Glutamatergic neuron (in vitro differentiated cells): ENCODE results near the gene DLAT. TPM values are rescaled to one million over a fixed set of nuclear protein-coding genes. Genes with fewer than 3 reads are reported as not detected.

Experiments
- DNase-seq: peaks from one replicate; pipeline ENCODE4 v3.0.0; 2022
- H3K27ac Mint-ChIP-seq: one replicate; pipeline ENCODE4 v1.8.0; 2020; ENCODE audit warnings: mild to moderate bottlenecking, mixed read lengths, inconsistent platforms; ENCODE audit not compliant: unreplicated experiment
- H3K27me3 Mint-ChIP-seq: one replicate; pipeline ENCODE4 v1.8.0; 2020; ENCODE audit warnings: mild to moderate bottlenecking, moderate library complexity, mixed read lengths, inconsistent platforms; ENCODE audit not compliant: unreplicated experiment
- H3K36me3 Mint-ChIP-seq: one replicate; pipeline ENCODE4 v1.8.0; 2020; ENCODE audit warnings: mild to moderate bottlenecking, mixed read lengths, inconsistent platforms; ENCODE audit not compliant: unreplicated experiment
- H3K4me1 Mint-ChIP-seq: one replicate; pipeline ENCODE4 v1.8.0; 2020; ENCODE audit warnings: mild to moderate bottlenecking, low read depth, mixed read lengths, inconsistent platforms; ENCODE audit not compliant: unreplicated experiment
- H3K4me3 Mint-ChIP-seq: one replicate; pipeline ENCODE4 v1.8.0; 2020; ENCODE audit warnings: mild to moderate bottlenecking, mixed read lengths, inconsistent platforms; ENCODE audit not compliant: unreplicated experiment
- H3K9me3 Mint-ChIP-seq: one replicate; pipeline ENCODE4 v1.8.0; 2020; ENCODE audit warnings: mild to moderate bottlenecking, moderate library complexity, mixed read lengths, inconsistent platforms; ENCODE audit not compliant: unreplicated experiment
- total RNA-seq: library from RNA; stranded (reverse); fragmentation: NEBNext Ultra II Directional; extraction: Animal tissue kit (Norgen Biotek cat#: 25700); gene quantifications from one replicate; pipeline ENCODE4 v1.2.1, GENCODE V29; 2021; ENCODE audit not compliant: unreplicated experiment
- TF ChIP-seq, protein P1 (sequence below): fragments of 200-600 bp; sonication (generic); IDR thresholded peaks from one replicate; pipeline ENCODE4 v1.5.0; 2021; ENCODE audit not compliant: partially characterized antibody, unreplicated experiment

Gene DLAT
- total RNA-seq, 1 donor from 2014 or later, result 55.0 TPM

DNA sequence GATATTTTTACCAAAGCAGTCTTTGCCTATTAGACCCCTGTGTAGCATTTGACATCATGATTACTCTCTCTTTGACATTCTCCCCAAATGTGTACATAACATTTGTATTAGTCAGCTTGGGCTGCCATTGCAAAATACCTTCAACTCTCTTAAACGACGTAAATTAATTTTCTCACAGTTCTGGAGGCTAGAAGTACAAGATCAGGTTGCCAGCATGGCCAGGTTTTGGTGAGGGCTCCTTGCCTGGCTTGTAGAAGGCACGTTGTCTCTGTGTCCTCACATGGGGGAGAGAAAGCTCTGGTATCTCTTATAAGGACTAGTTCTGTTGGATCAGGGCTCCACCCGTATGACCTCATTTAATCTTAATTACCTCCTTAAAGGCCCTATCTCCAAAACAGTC lies 12.3 kb upstream of the DLAT start:
- peaks cover 16% of the 10 kb centered on the region for H3K36me3 Mint-ChIP-seq
- H3K4me1 Mint-ChIP-seq, result peaks cover 10% of the 10 kb centered on the region
- H3K4me3 Mint-ChIP-seq, result no peak overlapping the region
- peaks cover 2% of the 10 kb centered on the region for H3K27me3 Mint-ChIP-seq
- no peak overlapping the region for H3K27ac Mint-ChIP-seq
- TF ChIP-seq, protein P1, sequence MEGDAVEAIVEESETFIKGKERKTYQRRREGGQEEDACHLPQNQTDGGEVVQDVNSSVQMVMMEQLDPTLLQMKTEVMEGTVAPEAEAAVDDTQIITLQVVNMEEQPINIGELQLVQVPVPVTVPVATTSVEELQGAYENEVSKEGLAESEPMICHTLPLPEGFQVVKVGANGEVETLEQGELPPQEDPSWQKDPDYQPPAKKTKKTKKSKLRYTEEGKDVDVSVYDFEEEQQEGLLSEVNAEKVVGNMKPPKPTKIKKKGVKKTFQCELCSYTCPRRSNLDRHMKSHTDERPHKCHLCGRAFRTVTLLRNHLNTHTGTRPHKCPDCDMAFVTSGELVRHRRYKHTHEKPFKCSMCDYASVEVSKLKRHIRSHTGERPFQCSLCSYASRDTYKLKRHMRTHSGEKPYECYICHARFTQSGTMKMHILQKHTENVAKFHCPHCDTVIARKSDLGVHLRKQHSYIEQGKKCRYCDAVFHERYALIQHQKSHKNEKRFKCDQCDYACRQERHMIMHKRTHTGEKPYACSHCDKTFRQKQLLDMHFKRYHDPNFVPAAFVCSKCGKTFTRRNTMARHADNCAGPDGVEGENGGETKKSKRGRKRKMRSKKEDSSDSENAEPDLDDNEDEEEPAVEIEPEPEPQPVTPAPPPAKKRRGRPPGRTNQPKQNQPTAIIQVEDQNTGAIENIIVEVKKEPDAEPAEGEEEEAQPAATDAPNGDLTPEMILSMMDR, result no peak
- no peak for DNase-seq
- peaks cover 6% of the 10 kb centered on the region for H3K9me3 Mint-ChIP-seq

DNA sequence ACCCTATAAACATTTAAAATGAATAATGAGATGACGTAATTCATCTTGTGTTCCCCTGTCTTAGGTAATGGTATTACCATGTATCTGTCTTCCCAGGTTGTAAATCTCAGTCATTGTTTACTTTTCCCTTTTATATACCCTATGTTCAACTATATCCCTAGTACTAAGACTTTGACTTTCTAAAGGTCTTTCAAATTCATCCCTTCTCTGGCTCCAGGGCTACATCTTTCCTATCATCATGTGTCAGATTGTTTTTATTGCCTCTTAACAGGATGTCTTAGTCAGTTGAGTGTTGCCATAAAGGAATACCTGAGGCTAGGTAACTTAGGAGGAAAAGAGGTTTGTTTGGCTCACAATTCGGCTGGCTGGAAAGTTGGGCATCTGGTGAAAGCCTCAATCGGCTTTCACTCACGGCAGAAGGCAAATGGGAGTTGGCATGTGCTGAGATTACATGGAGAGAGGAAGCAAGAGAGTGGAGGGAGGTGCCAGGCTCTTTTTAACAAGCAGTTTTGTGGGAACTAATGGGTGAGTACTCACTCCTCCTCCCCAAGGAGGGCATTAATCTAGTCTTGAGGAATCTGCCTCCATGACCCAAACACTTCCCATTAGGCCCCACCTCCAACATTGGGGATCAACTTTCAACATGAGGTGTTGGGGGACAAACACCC lies 11.6 kb upstream of the DLAT start:
- peaks cover 3% of the 10 kb centered on the region for H3K9me3 Mint-ChIP-seq
- H3K27me3 Mint-ChIP-seq, result no peaks in the 10 kb centered on the region
- H3K4me1 Mint-ChIP-seq, result peaks cover 10% of the 10 kb centered on the region
- no peak for DNase-seq
- H3K27ac Mint-ChIP-seq, result no peak overlapping the region
- TF ChIP-seq, protein P1, result no peak
- no peak overlapping the region for H3K4me3 Mint-ChIP-seq
- H3K36me3 Mint-ChIP-seq, result peaks cover 11% of the 10 kb centered on the region

DNA sequence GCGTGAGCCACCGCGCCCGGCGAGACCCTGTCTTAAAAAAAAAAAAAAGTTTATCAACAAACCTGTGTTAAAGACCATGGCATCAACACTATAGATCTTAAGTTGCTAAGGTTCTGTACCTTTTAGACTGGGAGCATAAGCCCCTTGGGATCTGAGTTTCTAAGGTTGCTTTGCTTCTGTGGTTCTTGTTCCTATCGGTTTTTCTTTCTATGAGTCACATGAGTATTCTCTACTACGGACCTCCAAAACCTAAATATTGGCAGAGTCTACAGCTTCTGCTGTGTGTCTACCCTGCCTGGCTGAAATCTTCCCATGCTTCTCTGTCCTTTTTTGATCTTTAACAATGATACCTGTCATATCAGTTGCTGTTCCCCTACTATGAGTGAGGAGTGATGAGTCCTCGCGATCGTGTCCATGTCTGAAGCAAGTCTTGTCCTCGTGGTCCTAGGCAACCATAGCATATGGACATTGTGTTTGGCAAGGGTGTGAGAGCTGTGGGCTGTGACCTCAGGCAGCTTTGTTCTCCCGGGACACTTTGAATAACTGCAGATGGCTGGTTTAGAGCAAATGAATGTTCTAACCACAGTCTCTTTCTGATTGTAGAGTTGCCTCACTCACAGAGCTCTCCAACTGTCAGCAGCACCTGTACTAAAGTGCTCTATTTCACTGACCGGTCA lies 9.0 kb upstream of the DLAT start:
- peak overlapping the region; percentile 82 for H3K27ac Mint-ChIP-seq
- H3K9me3 Mint-ChIP-seq, result no peaks in the 10 kb centered on the region

DNA sequence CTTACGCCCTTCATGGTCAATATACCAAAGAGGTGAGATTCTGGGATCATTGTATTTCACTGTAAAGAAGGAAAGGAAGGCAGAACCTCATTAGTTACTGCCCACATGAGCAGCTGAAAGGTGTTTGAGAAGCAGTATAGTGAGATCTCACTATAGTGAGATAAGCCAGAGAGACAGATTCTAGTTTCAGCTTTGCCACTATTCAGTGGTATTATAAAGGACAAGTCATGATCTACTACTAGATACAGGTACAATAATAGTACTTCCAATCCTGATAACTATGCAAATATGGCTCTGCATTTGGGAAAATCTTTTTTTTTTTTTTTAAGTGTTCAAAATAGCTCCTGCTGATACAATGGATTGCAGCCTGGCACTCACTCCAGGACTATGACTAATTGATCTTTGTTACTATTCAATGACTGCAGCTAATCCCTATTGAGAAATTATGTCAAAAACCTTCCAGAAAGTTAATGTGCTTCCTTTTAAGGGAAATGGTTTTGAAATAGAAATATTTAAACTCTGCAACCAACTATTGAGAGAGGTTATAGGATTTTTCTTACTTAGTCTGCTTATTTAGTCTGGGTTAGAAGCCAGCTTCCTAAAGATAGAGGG lies 8.3 kb upstream of the DLAT start:
- no peak for DNase-seq
- TF ChIP-seq, protein P1, result no peak
- peak overlapping the region; percentile 22 for H3K4me3 Mint-ChIP-seq
- H3K4me1 Mint-ChIP-seq, result peaks cover 10% of the 10 kb centered on the region
- no peaks in the 10 kb centered on the region for H3K9me3 Mint-ChIP-seq
- no peaks in the 10 kb centered on the region for H3K27me3 Mint-ChIP-seq
- peak overlapping the region; percentile 82 for H3K27ac Mint-ChIP-seq
- H3K36me3 Mint-ChIP-seq, result no peaks in the 10 kb centered on the region

More for the DNA sequence above, 9.0 kb upstream of the DLAT start:
- no peak for DNase-seq
- H3K36me3 Mint-ChIP-seq, result no peaks in the 10 kb centered on the region
- no peaks in the 10 kb centered on the region for H3K27me3 Mint-ChIP-seq
- TF ChIP-seq, protein P1, result no peak
- H3K4me1 Mint-ChIP-seq, result peaks cover 10% of the 10 kb centered on the region
- peak overlapping the region; percentile 22 for H3K4me3 Mint-ChIP-seq

DNA sequence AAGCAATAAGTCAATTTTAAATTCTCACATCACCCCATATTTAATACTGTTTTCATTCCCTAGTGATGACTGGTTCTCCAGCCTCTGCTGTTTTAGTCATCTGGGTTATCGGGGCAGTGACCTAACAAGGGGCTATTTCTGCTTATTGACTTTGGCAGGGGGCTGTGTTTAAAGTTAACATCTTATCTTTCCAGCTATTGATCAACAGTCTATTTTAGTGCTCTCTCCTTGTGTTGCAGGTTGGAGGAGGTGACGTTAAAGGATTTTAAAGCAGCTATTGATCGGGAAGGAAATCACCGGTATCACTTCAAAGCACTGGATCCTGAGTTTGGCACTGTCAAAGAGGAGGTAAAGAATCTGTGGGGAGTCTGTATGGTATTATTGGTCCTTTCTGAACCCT lies 7.7 kb upstream of the DLAT start:
- TF ChIP-seq, protein P1, result no peak
- Mint-ChIP-seq H3K36me3 (no peaks in the 10 kb centered on the region), H3K4me1 (peaks cover 10% of the 10 kb centered on the region), H3K27me3 (no peaks in the 10 kb centered on the region), H3K9me3 (no peaks in the 10 kb centered on the region), H3K4me3 (no peak overlapping the region), H3K27ac (no peak overlapping the region)
- DNase-seq, result no peak
